GM12878 (cell line): Measurements from ENCODE around the gene GRIK3. TPM values are rescaled to one million over a fixed set of nuclear protein-coding genes. Genes with fewer than 3 reads are reported as not detected.
"Not testable (repeated sequence)": the region's sequence is repeated elsewhere in the genome, so short reads cannot be mapped to it uniquely, and the experiment has no call there.

Experiments
- ATAC-seq: fragments of 200-7000 bp; cut with Tn5 transposase; 3 replicates; pipeline ENCODE4 v1.9.1; 2020; ENCODE audit warnings: mild to moderate bottlenecking, moderate library complexity
- BruUV-seq: library from RNA; stranded (reverse); fragments of 400-500 nt; replicated peaks from 2 replicates; lab custom pipeline; 2021; lab: Mats Ljungman, UMichigan
- CTCF ChIA-PET: fragments of 300-600 bp; sonication (Branson Sonifier 250); formaldehyde crosslinking; extraction: SDS; loops from one replicate; lab custom pipeline; 2021; ENCODE audit warnings: inconsistent platforms; lab: Yijun Ruan, JAX
- POLR2A ChIA-PET: fragments of 350-600 bp; formaldehyde crosslinking; extraction: SDS; loops from one replicate; lab custom pipeline; 2021; ENCODE audit warnings: inconsistent platforms; lab: Charles Lee
- RAD21 ChIA-PET: fragments of 300-600 bp; sonication (Branson Sonifier 250); formaldehyde crosslinking; loops from one replicate; lab custom pipeline; 2023; ENCODE audit warnings: antibody characterized with exemption; ENCODE audit not compliant: unreplicated experiment; lab: Charles Lee
- SMC1A ChIA-PET: fragments of 300-600 bp; sonication (Branson Sonifier 250); formaldehyde crosslinking; loops from one replicate; lab custom pipeline; 2023; ENCODE audit not compliant: unreplicated experiment, uncharacterized antibody; lab: Charles Lee
- DNase-seq: peaks from one replicate; pipeline ENCODE4 v3.0.0-alpha.2; 2011; ENCODE audit warnings: low read depth, low spot score
- FAIRE-seq: peaks from 3 replicates; lab custom pipeline; 2011; peaks lifted over from hg19 to GRCh38; lab: Jason Lieb, UNC
- H2AFZ ChIP-seq: 2 replicates; pipeline ENCODE4 v1.6.0; 2011; ENCODE audit warnings: low read depth, low read length, control low read depth; ENCODE audit not compliant: control insufficient read depth
- H3K27ac ChIP-seq: 2 replicates; pipeline ENCODE4 v1.5.1; 2011; ENCODE audit warnings: control low read depth; ENCODE audit not compliant: control insufficient read depth, insufficient read depth
- H3K27me3 ChIP-seq, 2 experiments: replicated peaks in 1 of 2; 2 replicates each; pipeline versions ENCODE4 v1.6.0 to v1.6.1; 2011; ENCODE audit warnings: low read length in 1 of 2; ENCODE audit not compliant: control insufficient read depth in 2 of 2, insufficient read depth in 2 of 2
- H3K36me3 ChIP-seq, 2 experiments: 2 replicates each; pipeline ENCODE4 v1.5.1; 2011; ENCODE audit warnings: low read length in 1 of 2; ENCODE audit not compliant: control insufficient read depth in 2 of 2, insufficient read depth in 2 of 2
- H3K4me1 ChIP-seq: 2 replicates; pipeline ENCODE4 v1.6.1; 2011; ENCODE audit warnings: mild to moderate bottlenecking, low read length, moderate library complexity, mixed read lengths; ENCODE audit not compliant: control insufficient read depth, insufficient read depth
- H3K4me2 ChIP-seq: 2 replicates; pipeline ENCODE4 v1.6.0; 2011; ENCODE audit warnings: control low read depth; ENCODE audit not compliant: control insufficient read depth, insufficient read depth
- H3K4me3 ChIP-seq: fragments of 200-600 bp; sonication (generic); 2 replicates; pipeline ENCODE4 v1.5.1; 2016
- H3K79me2 ChIP-seq: 2 replicates; pipeline ENCODE4 v1.6.0; 2011; ENCODE audit warnings: low read length; ENCODE audit not compliant: control insufficient read depth, insufficient read depth
- H3K9ac ChIP-seq: 2 replicates; pipeline ENCODE4 v1.8.0; 2011; ENCODE audit warnings: low read length, control low read depth, mixed read lengths; ENCODE audit not compliant: control insufficient read depth, insufficient read depth
- H3K9me3 ChIP-seq: replicated peaks from 3 replicates; pipeline ENCODE4 v1.5.1; 2011; ENCODE audit warnings: mild to moderate bottlenecking, low read length; ENCODE audit not compliant: control insufficient read depth, insufficient read depth
- H4K20me1 ChIP-seq: 2 replicates; pipeline ENCODE4 v1.6.0; 2011; ENCODE audit not compliant: control insufficient read depth, insufficient read depth
- E4F1 ChIP-seq: fragments of 450-650 bp; IDR thresholded peaks from 2 replicates; pipeline ENCODE4 v1.6.1; 2018; ENCODE audit warnings: borderline replicate concordance, mild to moderate bottlenecking; ENCODE audit not compliant: partially characterized antibody
- FOXM1 ChIP-seq: IDR thresholded peaks from 2 replicates; pipeline ENCODE4 v1.6.1; 2012; ENCODE audit warnings: low read depth, mild to moderate bottlenecking, inconsistent platforms, low read length, moderate library complexity
- GATAD2B ChIP-seq: fragments of 450-650 bp; conservative IDR thresholded peaks from 2 replicates; pipeline ENCODE4 v1.6.1; 2017; ENCODE audit warnings: low read depth, mild to moderate bottlenecking, moderate library complexity
- PRDM15 ChIP-seq: fragments of 450-650 bp; formaldehyde crosslinking; IDR thresholded peaks from 2 replicates; pipeline ENCODE4 v1.4.0; 2020; ENCODE audit warnings: mild to moderate bottlenecking, moderate library complexity
- RBBP5 ChIP-seq: fragments of 200-600 bp; sonication (generic); conservative IDR thresholded peaks from 2 replicates; pipeline ENCODE4 v1.6.1; 2016
- SIX5 ChIP-seq: IDR thresholded peaks from 2 replicates; pipeline ENCODE4 v1.6.1; 2011; ENCODE audit warnings: mild to moderate bottlenecking, low read depth, low read length, moderate library complexity; ENCODE audit not compliant: severe bottlenecking
- WRNIP1 ChIP-seq: IDR thresholded peaks from 2 replicates; pipeline ENCODE4 v1.6.1; 2011; ENCODE audit warnings: low read depth, low read length, improper control_type of control experiment, borderline replicate concordance
- YY1 ChIP-seq: IDR thresholded peaks from 2 replicates; pipeline ENCODE4 v1.6.1; 2011; ENCODE audit warnings: low read depth, mild to moderate bottlenecking, low read length
- ZNF384 ChIP-seq: IDR thresholded peaks from 2 replicates; pipeline ENCODE4 v1.6.1; 2012; ENCODE audit warnings: low read depth, mild to moderate bottlenecking, low read length, improper control_type of control experiment, borderline replicate concordance
- WGBS: methylation state at CpG from one replicate; pipeline ENCODE4 v1.1.6; 2016; ENCODE audit warnings: low lambda C conversion rate; ENCODE audit not compliant: insufficient replicate concordance, insufficient coverage; ENCODE audit errors: missing lambda C conversion rate; 5-methylcytosine and 5-hydroxymethylcytosine counted together
- in situ Hi-C: fragments of 300-500 bp; cut with MboI; formaldehyde crosslinking; loops from 9 replicates; pipeline ENCODE4 v1.14.3; 2018; ENCODE audit warnings: mixed read lengths
- intact Hi-C: fragments of 100-400 bp; cut with micrococcal nuclease; formaldehyde crosslinking; loops from one replicate; pipeline ENCODE4 v1.14.2; 2022; ENCODE audit not compliant: unreplicated experiment
- polyA plus RNA-seq, 11 experiments: library from polyadenylated mRNA; depleted of rRNA in 4 of 11; unstranded in 6 of 11; stranded (reverse) in 5 of 11; fragments of >200 nt; fragmentation: Nextera tagmentation in 4 of 11; fragmentation: Illumina TruSeq in 1 of 11; extraction: Ambion mirVana in 4 of 11; extraction: Trizol in 1 of 11; gene quantifications; 1 replicate in 1 of 11; 2 replicates in 10 of 11; pipeline versions ENCODE4 v1.2.1 to v1.2.3, GENCODE V29; 2011 to 2016; ENCODE audit warnings: inconsistent platforms in 2 of 11, missing spikeins in 2 of 11, low read depth in 1 of 11
- total RNA-seq, 4 experiments: library from RNA; depleted of rRNA in 3 of 4; stranded (reverse); fragments of >200 nt in 3 of 4; fragmentation: Illumina TruSeq in 1 of 4; extraction: Trizol in 1 of 4; gene quantifications; 2 replicates each; pipeline versions ENCODE4 v1.2.1 to v1.2.3, GENCODE V29; 2013 to 2021

The GRIK3 gene
- total and polyA plus RNA-seq, 10 of the 15 experiments (the other 5 are each of a cell fraction or from before 2014, with no cell fraction given): not detected

GRCh38 chr1:36767429-36767828 lies 266.9 kb downstream of the GRIK3 start:
- H3K27me3 ChIP-seq, POLR2A ChIA-PET, H2AFZ ChIP-seq, H3K4me3 ChIP-seq, FAIRE-seq, SMC1A ChIA-PET, H3K9ac ChIP-seq, in situ Hi-C loops, intact Hi-C loops, BruUV-seq, H3K9me3 ChIP-seq, H3K79me2 ChIP-seq, RAD21 ChIA-PET, H4K20me1 ChIP-seq, H3K36me3 ChIP-seq, H3K4me2 ChIP-seq, DNase-seq, CTCF ChIA-PET, H3K27ac ChIP-seq, H3K4me1 ChIP-seq, ATAC-seq: not testable (repeated sequence)
- WGBS: 93% methylated on average over 1 of the region's 4 CpGs

GRCh38 chr1:36766481-36766880 lies 267.8 kb downstream of the GRIK3 start:
- Histone ChIP-seq H3K27ac (no peak overlapping the region), H2AFZ (no peak overlapping the region), H3K36me3 (no peaks in the 10 kb centered on the region), H3K4me1 (no peaks in the 10 kb centered on the region), H3K4me3 (no peak overlapping the region), H3K27me3 (no peaks in the 10 kb centered on the region; a peak in 1 of 4 replicates), H3K9me3 (no peaks in the 10 kb centered on the region), H3K4me2 (no peak overlapping the region), H4K20me1 (no peaks in the 10 kb centered on the region), H3K79me2 (no peaks in the 10 kb centered on the region), H3K9ac (no peak overlapping the region)
- DNase-seq (no peak), FAIRE-seq (no peak), ATAC-seq (no peak)
- POLR2A ChIA-PET: no interaction called here
- 19% methylated on average over 4 of the region's 4 CpGs for WGBS
- intact Hi-C loops (no loop called here), in situ Hi-C loops (no loop called here)
- RAD21 ChIA-PET: no interaction called here
- CTCF ChIA-PET: no interaction called here
- SMC1A ChIA-PET: no interaction called here
- no TSS peak for BruUV-seq
- no peak for TF ChIP-seq RBBP5
- TF ChIP-seq PRDM15: no peak
- no peak for TF ChIP-seq E4F1
- no peak for TF ChIP-seq YY1
- TF ChIP-seq WRNIP1: no peak
- no peak for TF ChIP-seq ZNF384
- TF ChIP-seq GATAD2B: no peak
- no peak for TF ChIP-seq SIX5
- no peak for TF ChIP-seq FOXM1
